Gastrocnemius medialis (tissue), 4 donors: ENCODE results near the gene BRMS1.

Source experiments
- CTCF ChIP-seq, 5 experiments: fragments of 450-650 bp in 3 of 5; fragments of 200-600 bp in 2 of 5; sonication (generic) in 2 of 5; IDR thresholded peaks in 4 of 5; conservative IDR thresholded peaks in 1 of 5; 1 replicate in 4 of 5; 2 replicates in 1 of 5; pipeline ENCODE4 v1.5.1; 2016 to 2019; ENCODE audit warnings: antibody characterized with exemption in 5 of 5, mild to moderate bottlenecking in 3 of 5, moderate library complexity in 3 of 5
- POLR2A ChIP-seq, 2 donors: fragments of 450-650 bp; IDR thresholded peaks; one replicate each; pipeline ENCODE4 v1.6.1; 2017; ENCODE audit warnings: antibody characterized with exemption in 2 of 2, mild to moderate bottlenecking in 2 of 2, moderate library complexity in 2 of 2

GRCh38 chr11:66333896-66334604 is 10.9 kb downstream of the BRMS1 start:
- TF ChIP-seq CTCF (IDR thresholded peaks at IDR 0.05 in 4 of 5, conservative IDR thresholded peaks at IDR 0.05 in 1 of 5) = no peak
- no peak for TF ChIP-seq POLR2A (IDR thresholded peaks at IDR 0.05)
